Muscle of leg (tissue), 11 donors: ENCODE measurements around the gene TOMM22. TPM values are rescaled to one million over a fixed set of nuclear protein-coding genes. Genes with fewer than 3 reads are reported as not detected.

Experiments used
- DNase-seq: peaks from one replicate; pipeline ENCODE4 v3.0.0; 2013
- H3K27ac ChIP-seq: one replicate; pipeline ENCODE4 v1.5.1; 2013; ENCODE audit warnings: mild to moderate bottlenecking, low read length, control low read depth
- H3K27me3 ChIP-seq: one replicate; pipeline ENCODE4 v1.6.1; 2013; ENCODE audit warnings: low read length; ENCODE audit not compliant: control insufficient read depth, insufficient read depth
- H3K36me3 ChIP-seq: one replicate; pipeline ENCODE4 v1.6.1; 2013; ENCODE audit warnings: low read length; ENCODE audit not compliant: control insufficient read depth, insufficient read depth
- H3K4me1 ChIP-seq: one replicate; pipeline ENCODE4 v1.6.1; 2013; ENCODE audit warnings: low read length; ENCODE audit not compliant: control insufficient read depth, insufficient read depth
- H3K4me3 ChIP-seq: one replicate; pipeline ENCODE4 v1.5.1; 2013; ENCODE audit warnings: low read length, control low read depth
- H3K9me3 ChIP-seq: replicated peaks from 2 replicates; pipeline ENCODE4 v1.6.1; 2013; ENCODE audit warnings: low read depth, low read length; ENCODE audit not compliant: control insufficient read depth
- WGBS: methylation state at CpG from one replicate; pipeline ENCODE4 v1.1.5; 2013; ENCODE audit warnings: missing lambda C conversion rate; ENCODE audit not compliant: insufficient coverage; 5-methylcytosine and 5-hydroxymethylcytosine counted together
- polyA plus RNA-seq, 8 donors: library from polyadenylated mRNA; unstranded; fragments of 120-200 nt; gene quantifications; one replicate each; pipeline versions ENCODE4 v1.2.1 to v1.2.3, GENCODE V29; 2013; ENCODE audit warnings: inconsistent platforms in 1 of 8, low replicate concordance in 1 of 8; ENCODE audit not compliant: insufficient read length in 8 of 8, insufficient read depth in 1 of 8
- total RNA-seq: library from RNA; stranded (reverse); fragments of 120-200 nt; gene quantifications from one replicate; pipeline ENCODE4 v1.2.4, GENCODE V29; 2013

The TOMM22 gene
- total and polyA plus RNA-seq, 9 donors, result 60.0 to 93.9 (median 88.9) TPM

DNA sequence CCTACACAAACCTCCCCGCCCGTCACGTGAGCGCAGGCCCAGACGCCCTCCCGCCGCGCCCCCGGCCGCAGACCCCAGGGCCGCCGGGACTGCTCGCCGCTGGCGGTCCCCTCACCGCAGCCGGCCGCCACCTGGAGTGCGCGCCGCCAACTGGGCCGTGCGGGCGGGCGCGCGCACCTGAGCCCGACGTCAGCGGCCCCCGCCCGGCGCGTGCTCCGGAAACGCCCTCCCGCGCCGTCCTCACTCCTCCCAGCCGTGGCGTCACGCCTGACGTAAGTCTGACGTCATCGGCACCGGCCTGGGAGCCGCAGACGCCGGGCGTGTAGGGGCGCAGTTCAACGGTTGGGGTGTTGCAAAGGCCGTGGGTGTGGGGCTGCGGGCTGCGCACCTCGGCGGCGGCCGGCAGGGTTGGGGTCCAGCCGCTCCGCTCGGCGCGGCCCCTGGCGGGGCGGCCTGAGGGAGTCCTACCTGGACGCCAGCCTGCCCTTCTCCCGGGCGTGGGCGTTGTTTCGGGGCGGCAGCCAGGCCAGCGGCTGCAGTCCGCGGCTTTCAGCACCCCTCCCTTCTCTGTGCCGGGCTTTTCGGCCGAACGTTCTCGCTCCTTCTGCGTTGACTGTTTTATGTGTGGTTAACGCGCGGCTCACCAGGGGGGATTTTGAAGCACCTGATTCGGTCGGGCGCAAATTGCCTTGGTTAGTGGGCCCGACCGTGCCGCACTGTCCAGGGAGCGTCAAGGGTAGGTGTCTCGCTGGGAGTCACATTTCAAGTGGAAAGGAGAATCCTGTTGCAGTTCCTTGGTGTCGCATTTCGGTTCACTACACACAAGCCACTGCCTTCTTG lies 19.3 kb downstream of the TOMM22 start, which contains the start of gene JOSD1:
Gene JOSD1 (minus strand): TSS at position 155 of the 840 bp plus-strand sequence. CDS start 956 bp downstream, outside the sequence.
- DNase-seq, result peak; percentile 97
- Histone ChIP-seq H3K36me3 (peaks cover 28% of the 10 kb centered on the region), H3K9me3 (no peaks in the 10 kb centered on the region), H3K4me3 (peak within 1 kb of the TSS; percentile 79), H3K4me1 (peaks cover 39% of the 10 kb centered on the region), H3K27ac (peak within 1 kb of the TSS; percentile 89), H3K27me3 (no peaks in the 10 kb centered on the region)
- WGBS, result under 1% methylated on average over 75 of the region's 94 CpGs

GRCh38 chr22:38704654-38705234 lies 23.0 kb downstream of the TOMM22 start:
- H3K9me3 ChIP-seq, result no peaks in the 10 kb centered on the region
- WGBS, result 27% methylated on average over 6 of the region's 10 CpGs
- peak overlapping the region; percentile 37 for H3K4me3 ChIP-seq
- no peaks in the 10 kb centered on the region for H3K27me3 ChIP-seq
- peak overlapping the region; percentile 95 for H3K27ac ChIP-seq
- peaks cover 35% of the 10 kb centered on the region for H3K4me1 ChIP-seq
- peak; percentile 47 for DNase-seq
- peaks cover 4% of the 10 kb centered on the region for H3K36me3 ChIP-seq

- no peaks in the 10 kb centered on the region for H3K27me3 ChIP-seq
- under 1% methylated on average over 52 of the region's 55 CpGs for WGBS
- H3K9me3 ChIP-seq, result no peaks in the 10 kb centered on the region
- peak within 1 kb of the TSS; percentile 93 for H3K4me3 ChIP-seq
- DNase-seq, result peak; percentile 100
- peaks cover 33% of the 10 kb centered on the region for H3K4me1 ChIP-seq
- peaks cover 10% of the 10 kb centered on the region for H3K36me3 ChIP-seq
- peak within 1 kb of the TSS; percentile 96 for H3K27ac ChIP-seq
Measured at GRCh38 chr22:38705235-38706100, 23.7 kb downstream of the TOMM22 start, which contains the start of gene GTPBP1. Gene GTPBP1, plus strand, starts transcription at chr22:38705944. Its CDS starts 12 bp downstream, at chr22:38705956.

GRCh38 chr22:38706101-38706900 lies 24.5 kb downstream of the TOMM22 start:
- under 1% methylated on average over 80 of the region's 80 CpGs for WGBS
- H3K27me3 ChIP-seq, result no peaks in the 10 kb centered on the region
- peaks cover 17% of the 10 kb centered on the region for H3K36me3 ChIP-seq
- H3K9me3 ChIP-seq, result no peaks in the 10 kb centered on the region
- H3K4me1 ChIP-seq, result peaks cover 32% of the 10 kb centered on the region
- peak overlapping the region; percentile 96 for H3K27ac ChIP-seq
- peak; percentile 71 for DNase-seq
- peak overlapping the region; percentile 93 for H3K4me3 ChIP-seq

DNA sequence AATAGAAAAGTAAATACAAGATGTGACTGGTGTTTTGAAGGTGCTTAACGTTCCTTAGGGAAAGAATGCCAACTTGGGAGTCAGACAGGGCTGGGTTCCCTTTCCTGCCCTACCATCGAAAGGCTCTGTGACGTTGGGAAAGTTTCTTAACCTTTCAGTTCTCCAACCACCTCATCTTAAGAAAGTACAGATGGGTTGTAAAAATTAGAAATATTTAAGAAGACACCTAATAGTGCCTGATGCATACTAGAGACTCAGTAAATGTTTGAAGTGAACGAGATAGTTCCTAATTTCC lies 25.1 kb downstream of the TOMM22 start:
- Histone ChIP-seq H3K4me1 (peaks cover 27% of the 10 kb centered on the region), H3K27me3 (no peaks in the 10 kb centered on the region), H3K27ac (peak overlapping the region; percentile 96), H3K4me3 (peak overlapping the region; percentile 93), H3K9me3 (no peaks in the 10 kb centered on the region), H3K36me3 (peaks cover 17% of the 10 kb centered on the region)
- DNase-seq, result no peak
- no CpG with 5 or more reads among the region's 4 CpGs for WGBS

- 43% methylated on average over 1 of the region's 2 CpGs for WGBS
- Histone ChIP-seq H3K36me3 (peaks cover 22% of the 10 kb centered on the region), H3K4me3 (no peak overlapping the region), H3K9me3 (no peaks in the 10 kb centered on the region), H3K27ac (no peak overlapping the region), H3K27me3 (no peaks in the 10 kb centered on the region), H3K4me1 (peaks cover 31% of the 10 kb centered on the region)
- DNase-seq, result no peak
Measured at GRCh38 chr22:38707346-38707745, 25.6 kb downstream of the TOMM22 start.

- Histone ChIP-seq H3K4me3 (no peak overlapping the region), H3K36me3 (peaks cover 29% of the 10 kb centered on the region), H3K9me3 (no peaks in the 10 kb centered on the region), H3K27ac (no peak overlapping the region), H3K4me1 (peaks cover 38% of the 10 kb centered on the region), H3K27me3 (no peaks in the 10 kb centered on the region)
- WGBS, result 92% methylated on average over 1 of the region's 3 CpGs
- DNase-seq, result no peak
Measured at GRCh38 chr22:38707984-38708383, 26.2 kb downstream of the TOMM22 start.

DNA sequence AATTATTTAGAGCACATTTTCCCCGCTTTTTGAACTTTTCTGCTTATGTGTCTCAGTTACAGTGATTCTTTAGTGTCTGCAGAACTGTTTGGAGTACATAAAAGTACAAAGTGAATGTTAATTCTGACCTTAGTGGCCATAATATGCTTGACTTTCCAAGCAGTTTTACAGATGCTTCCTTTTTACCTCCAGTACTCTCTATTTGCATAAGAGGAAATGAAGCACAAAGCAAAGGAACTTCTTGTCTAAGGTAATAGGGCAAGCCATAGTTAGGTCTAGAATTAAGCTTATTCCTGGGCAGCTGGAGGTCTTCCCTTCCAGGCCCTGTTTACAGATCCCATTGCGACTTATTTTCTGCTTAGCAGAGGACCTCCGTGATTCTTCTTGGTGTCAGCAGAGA lies 27.5 kb downstream of the TOMM22 start:
- Histone ChIP-seq H3K27me3 (no peaks in the 10 kb centered on the region), H3K4me1 (peaks cover 46% of the 10 kb centered on the region), H3K27ac (no peak overlapping the region), H3K36me3 (peaks cover 30% of the 10 kb centered on the region), H3K9me3 (no peaks in the 10 kb centered on the region), H3K4me3 (no peak overlapping the region)
- WGBS, result 82% methylated on average over 3 of the region's 3 CpGs
- DNase-seq, result no peak

GRCh38 chr22:38710351-38710750 lies 28.6 kb downstream of the TOMM22 start:
- H3K27ac ChIP-seq, result no peak overlapping the region
- no peaks in the 10 kb centered on the region for H3K27me3 ChIP-seq
- no peak overlapping the region for H3K4me3 ChIP-seq
- H3K4me1 ChIP-seq, result peaks cover 50% of the 10 kb centered on the region
- DNase-seq, result no peak
- 100% methylated on average over 1 of the region's 3 CpGs for WGBS
- no peaks in the 10 kb centered on the region for H3K9me3 ChIP-seq
- peaks cover 35% of the 10 kb centered on the region for H3K36me3 ChIP-seq
